Measurements from ENCODE around the gene RIN3. TPM values are rescaled to one million over a fixed set of nuclear protein-coding genes. Genes with fewer than 3 reads are reported as not detected.

Gene RIN3
- total and polyA plus RNA-seq, 2 donors (not counting 3 experiments of a cell fraction or from before 2014, with no cell fraction given): 5.1 to 20.8 TPM

DNA sequence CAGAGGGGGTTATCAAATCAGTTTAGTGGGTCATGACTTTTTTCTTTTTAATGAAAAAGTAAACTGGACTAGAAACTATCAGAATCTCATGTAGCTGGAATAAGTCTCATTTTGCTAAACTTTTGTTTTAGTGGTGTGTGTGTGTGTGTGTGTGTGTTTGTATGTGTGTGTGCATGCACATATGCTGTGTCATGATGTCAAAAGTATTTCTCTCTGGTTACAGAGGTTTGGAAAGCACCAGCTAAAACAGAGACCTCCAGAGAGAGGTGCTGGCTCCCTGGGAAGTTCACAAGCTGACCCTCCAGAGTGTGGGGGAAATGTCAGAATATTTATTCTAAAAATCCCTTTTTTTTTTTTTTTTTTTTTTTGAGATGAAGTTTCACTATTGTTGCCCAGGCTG, 120.1 kb downstream of the RIN3 start:
- H3K9me3 ChIP-seq (replicated peaks; ENCODE audit: control insufficient read depth, insufficient read depth, low read length): no peaks in the 10 kb centered on the region
- H3K4me2 ChIP-seq (ENCODE audit: insufficient read depth, low read length): no peak overlapping the region
- dilution Hi-C loops (cut with MboI; ENCODE audit: extremely low pct_ligation_motif_present, low sequenced_read_pairs): no loop called here
- TF ChIP-seq EZH2 (IDR thresholded peaks at IDR 0.05; ENCODE audit: borderline replicate concordance, low read depth, low read length, severe bottlenecking) (no peak), JUN (IDR thresholded peaks at IDR 0.05; ENCODE audit: borderline replicate concordance, insufficient read depth, insufficient read length, low read depth) (no peak), FOS (IDR thresholded peaks at IDR 0.05; ENCODE audit: borderline replicate concordance, insufficient read depth, low read length) (no peak), GATA2 (IDR thresholded peaks at IDR 0.05; ENCODE audit: insufficient read depth, insufficient read length, low read depth, low read length) (no peak), POLR2A (IDR thresholded peaks at IDR 0.05; ENCODE audit: low read depth, low read length) (no peak), MYC (IDR thresholded peaks at IDR 0.05; ENCODE audit: low read depth, low read length) (no peak), POLR2AphosphoS5 (IDR thresholded peaks at IDR 0.05; ENCODE audit: insufficient read depth, low read depth, low read length) (no peak)
- TF ChIP-seq, protein P1, sequence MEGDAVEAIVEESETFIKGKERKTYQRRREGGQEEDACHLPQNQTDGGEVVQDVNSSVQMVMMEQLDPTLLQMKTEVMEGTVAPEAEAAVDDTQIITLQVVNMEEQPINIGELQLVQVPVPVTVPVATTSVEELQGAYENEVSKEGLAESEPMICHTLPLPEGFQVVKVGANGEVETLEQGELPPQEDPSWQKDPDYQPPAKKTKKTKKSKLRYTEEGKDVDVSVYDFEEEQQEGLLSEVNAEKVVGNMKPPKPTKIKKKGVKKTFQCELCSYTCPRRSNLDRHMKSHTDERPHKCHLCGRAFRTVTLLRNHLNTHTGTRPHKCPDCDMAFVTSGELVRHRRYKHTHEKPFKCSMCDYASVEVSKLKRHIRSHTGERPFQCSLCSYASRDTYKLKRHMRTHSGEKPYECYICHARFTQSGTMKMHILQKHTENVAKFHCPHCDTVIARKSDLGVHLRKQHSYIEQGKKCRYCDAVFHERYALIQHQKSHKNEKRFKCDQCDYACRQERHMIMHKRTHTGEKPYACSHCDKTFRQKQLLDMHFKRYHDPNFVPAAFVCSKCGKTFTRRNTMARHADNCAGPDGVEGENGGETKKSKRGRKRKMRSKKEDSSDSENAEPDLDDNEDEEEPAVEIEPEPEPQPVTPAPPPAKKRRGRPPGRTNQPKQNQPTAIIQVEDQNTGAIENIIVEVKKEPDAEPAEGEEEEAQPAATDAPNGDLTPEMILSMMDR (IDR thresholded peaks at IDR 0.05; ENCODE audit: extremely low read depth in 1 of 2, insufficient read depth in 1 of 2, low read depth in 1 of 2, low read length in 2 of 2): no peak
- TF ChIP-seq, protein P2, sequence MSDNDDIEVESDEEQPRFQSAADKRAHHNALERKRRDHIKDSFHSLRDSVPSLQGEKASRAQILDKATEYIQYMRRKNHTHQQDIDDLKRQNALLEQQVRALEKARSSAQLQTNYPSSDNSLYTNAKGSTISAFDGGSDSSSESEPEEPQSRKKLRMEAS (IDR thresholded peaks at IDR 0.05; ENCODE audit: insufficient read depth, insufficient read length): no peak
- POLR2A ChIA-PET: no interaction called here
- H4K20me1 ChIP-seq (replicated peaks; ENCODE audit: control insufficient read depth, extremely low read depth, insufficient read depth, low read length): no peaks in the 10 kb centered on the region
- no peaks in the 10 kb centered on the region for H3K4me1 ChIP-seq (ENCODE audit: control insufficient read depth, extremely low read depth, insufficient read depth, low read length)
- FAIRE-seq: no peak
- H3K27ac ChIP-seq (ENCODE audit: insufficient read depth, low read depth, low read length): no peak overlapping the region
- BruUV-seq (replicated peaks): no TSS peak
- no peak for DNase-seq (ENCODE audit: low read depth, low spot score)
- H3K36me3 ChIP-seq (ENCODE audit: control insufficient read depth in 2 of 2, extremely low read depth in 1 of 2, insufficient read depth in 2 of 2, low read length in 2 of 2): no peaks in the 10 kb centered on the region
- no peaks in the 10 kb centered on the region for H3K27me3 ChIP-seq (ENCODE audit: control insufficient read depth in 2 of 2, insufficient read depth in 2 of 2, low read length in 2 of 2)
- H3K9me1 ChIP-seq (replicated peaks; ENCODE audit: control insufficient read depth, extremely low read depth, insufficient read depth, low read length): no peaks in the 10 kb centered on the region
- intact Hi-C loops (cut with micrococcal nuclease): no loop called here
- H3K79me2 ChIP-seq (ENCODE audit: control insufficient read depth, insufficient read depth, low read length): no peaks in the 10 kb centered on the region
- CTCF ChIA-PET: no interaction called here
- H3K4me3 ChIP-seq (replicated peaks in 1 of 3; ENCODE audit: insufficient read depth in 1 of 3, low read depth in 1 of 3, low read length in 3 of 3): no peak overlapping the region
- no peak overlapping the region for H3K9ac ChIP-seq (replicated peaks; ENCODE audit: extremely low read depth, insufficient read depth, low read length)
- H2AFZ ChIP-seq (ENCODE audit: low read depth, low read length): no peak overlapping the region
